ENCODE results near the gene FBXL4. TPM values are rescaled to one million over a fixed set of nuclear protein-coding genes. Genes with fewer than 3 reads are reported as not detected.
A peak's percentile ranks its signal among the peaks of the same experiment; 100 is the strongest.

The FBXL4 gene
- total RNA-seq, 2 experiments from 2014 or later = 16.4 to 17.5 TPM

DNA sequence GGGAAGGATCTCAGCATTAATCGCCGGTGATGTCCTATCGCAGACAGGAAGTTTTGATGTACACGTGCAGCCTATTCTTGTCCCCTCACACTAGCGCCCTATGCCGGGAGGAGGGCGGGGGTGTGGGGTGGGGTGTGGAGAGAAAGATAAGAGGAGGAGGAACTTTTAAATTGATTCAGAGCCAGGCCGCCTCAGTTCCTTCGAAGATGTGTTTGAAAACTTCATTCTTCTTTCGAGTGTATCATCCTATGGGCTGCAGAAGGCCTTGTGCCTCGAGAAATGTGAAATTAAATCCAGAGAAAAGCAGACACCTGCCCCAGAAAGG, 115.8 kb downstream of the FBXL4 start:
- intact Hi-C loops (cut with micrococcal nuclease) = loop anchor here (5.0 kb wide), 1 partner anchor 780 kb away; no protein-coding TSS in a partner anchor
- TF ChIP-seq, protein P1, sequence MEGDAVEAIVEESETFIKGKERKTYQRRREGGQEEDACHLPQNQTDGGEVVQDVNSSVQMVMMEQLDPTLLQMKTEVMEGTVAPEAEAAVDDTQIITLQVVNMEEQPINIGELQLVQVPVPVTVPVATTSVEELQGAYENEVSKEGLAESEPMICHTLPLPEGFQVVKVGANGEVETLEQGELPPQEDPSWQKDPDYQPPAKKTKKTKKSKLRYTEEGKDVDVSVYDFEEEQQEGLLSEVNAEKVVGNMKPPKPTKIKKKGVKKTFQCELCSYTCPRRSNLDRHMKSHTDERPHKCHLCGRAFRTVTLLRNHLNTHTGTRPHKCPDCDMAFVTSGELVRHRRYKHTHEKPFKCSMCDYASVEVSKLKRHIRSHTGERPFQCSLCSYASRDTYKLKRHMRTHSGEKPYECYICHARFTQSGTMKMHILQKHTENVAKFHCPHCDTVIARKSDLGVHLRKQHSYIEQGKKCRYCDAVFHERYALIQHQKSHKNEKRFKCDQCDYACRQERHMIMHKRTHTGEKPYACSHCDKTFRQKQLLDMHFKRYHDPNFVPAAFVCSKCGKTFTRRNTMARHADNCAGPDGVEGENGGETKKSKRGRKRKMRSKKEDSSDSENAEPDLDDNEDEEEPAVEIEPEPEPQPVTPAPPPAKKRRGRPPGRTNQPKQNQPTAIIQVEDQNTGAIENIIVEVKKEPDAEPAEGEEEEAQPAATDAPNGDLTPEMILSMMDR (IDR thresholded peaks at IDR 0.05) = no peak
- ATAC-seq (no peak), DNase-seq (no peak)
- ChIA-PET POLR2A (no interaction called here), CTCF (interaction anchor here (1.3 to 2.0 kb wide), 2 partner anchors 15 to 1335 kb away, joined by 4 read pairs; no protein-coding TSS in a partner anchor)
- H3K9me3 Mint-ChIP-seq = no peaks in the 10 kb centered on the region
- peak overlapping the region; percentile 18 for H3K4me3 Mint-ChIP-seq
- no peak overlapping the region for H3K27ac Mint-ChIP-seq
- peaks cover 44% of the 10 kb centered on the region for H3K4me1 Mint-ChIP-seq (ENCODE audit: low read depth)
- H3K27me3 Mint-ChIP-seq = peaks cover 79% of the 10 kb centered on the region
- H3K36me3 Mint-ChIP-seq (ENCODE audit: low read depth) = peaks cover 3% of the 10 kb centered on the region

DNA sequence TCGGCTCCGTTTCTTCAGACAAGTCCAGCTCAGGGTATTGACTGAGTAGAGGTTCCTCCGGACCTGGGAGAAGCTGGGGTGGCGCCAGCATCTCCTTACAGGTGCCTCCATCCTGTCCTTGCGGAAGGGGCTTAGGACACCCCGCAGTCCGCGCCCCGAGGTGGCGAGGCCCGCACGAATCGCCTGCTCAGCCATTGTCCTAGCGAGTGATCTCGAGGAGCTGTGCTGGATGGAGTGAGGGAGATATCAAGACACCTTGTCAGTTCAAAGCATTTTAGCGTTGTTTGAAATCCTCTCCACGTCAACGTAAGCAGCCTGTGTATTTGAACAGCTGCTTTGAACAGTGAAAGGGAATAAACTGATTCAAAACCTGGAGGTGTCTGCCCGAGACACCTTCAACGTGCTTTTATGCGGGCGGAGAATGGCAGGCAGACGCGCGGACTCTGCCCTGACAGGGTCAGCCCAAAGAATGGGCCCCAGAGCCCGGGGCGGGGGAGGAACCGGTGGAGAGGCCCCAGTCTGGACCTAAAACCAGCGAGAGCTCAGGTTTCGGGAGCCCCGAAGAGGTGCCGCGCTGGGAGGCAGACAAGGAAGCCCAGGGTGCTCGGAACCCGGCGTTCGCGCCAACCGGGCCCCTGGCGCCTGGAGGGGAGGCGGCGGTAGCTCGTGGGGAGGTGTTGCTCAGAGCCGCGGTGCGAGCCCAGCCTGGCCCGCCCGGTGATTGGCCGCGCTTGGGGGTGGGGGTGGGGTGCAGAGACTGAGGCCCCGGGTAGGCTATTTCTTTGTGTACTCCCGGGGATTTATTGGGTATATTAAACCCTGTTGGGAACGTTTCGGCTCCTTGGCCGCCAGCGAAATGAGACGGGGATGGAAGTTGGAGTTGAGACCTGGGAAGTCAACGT, 116.4 kb downstream of the FBXL4 start:
- H3K4me1 Mint-ChIP-seq (ENCODE audit: low read depth) = peaks cover 43% of the 10 kb centered on the region
- ChIA-PET CTCF (interaction anchor here (0.9 to 2.0 kb wide), 4 partner anchors 12 to 1334 kb away, joined by 3 to 6 read pairs (median 4); no protein-coding TSS in a partner anchor), POLR2A (interaction anchor here (1.4 kb wide), 1 partner anchor 12 kb away, joined by 3 read pairs; no protein-coding TSS in a partner anchor)

DNA sequence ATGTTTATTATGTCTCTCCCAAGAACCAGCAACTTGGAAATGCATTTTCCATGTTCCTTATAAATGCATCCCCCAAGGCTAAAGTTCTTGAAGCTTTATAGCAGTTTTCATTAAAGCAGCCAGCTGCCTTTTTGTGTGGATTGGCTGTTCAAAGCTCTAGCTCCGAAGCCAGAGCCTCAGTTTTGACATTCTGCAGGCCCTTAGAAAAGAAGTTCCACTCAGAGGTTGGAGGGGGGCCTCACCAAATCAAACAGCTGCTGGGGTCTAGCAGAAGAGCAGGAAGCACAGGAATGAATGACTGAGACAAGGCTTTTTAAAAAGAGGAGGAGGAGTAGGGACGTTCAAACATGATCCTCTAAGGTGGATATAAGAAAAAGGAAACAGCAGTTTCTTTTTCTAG, 117.6 kb downstream of the FBXL4 start:
- Mint-ChIP-seq H3K27me3 (peaks cover 82% of the 10 kb centered on the region), H3K4me3 (no peak overlapping the region), H3K36me3 (ENCODE audit: low read depth) (peaks cover 3% of the 10 kb centered on the region), H3K27ac (no peak overlapping the region), H3K9me3 (no peaks in the 10 kb centered on the region), H3K4me1 (ENCODE audit: low read depth) (peaks cover 43% of the 10 kb centered on the region)
- POLR2A ChIA-PET = interaction anchor here (1.4 kb wide), 1 partner anchor 13 kb away, joined by 3 read pairs; no protein-coding TSS in a partner anchor
- TF ChIP-seq, protein P1 (IDR thresholded peaks at IDR 0.05) = no peak
- intact Hi-C loops (cut with micrococcal nuclease) = loop anchor here (5.0 kb wide), 1 partner anchor 782 kb away; no protein-coding TSS in a partner anchor
- no peak for ATAC-seq
- DNase-seq = no peak
- CTCF ChIA-PET = interaction anchor here (1.6 kb wide), 1 partner anchor 15 kb away, joined by 6 read pairs; no protein-coding TSS in a partner anchor

More for the DNA sequence above, 116.4 kb downstream of the FBXL4 start:
- Mint-ChIP-seq H3K27ac (no peak overlapping the region), H3K36me3 (ENCODE audit: low read depth) (peaks cover 3% of the 10 kb centered on the region), H3K4me3 (peak overlapping the region; percentile 32), H3K27me3 (peaks cover 78% of the 10 kb centered on the region), H3K9me3 (no peaks in the 10 kb centered on the region)
- no peak for ATAC-seq
- intact Hi-C loops (cut with micrococcal nuclease) = loop anchor here (5.0 kb wide), 1 partner anchor 781 kb away; no protein-coding TSS in a partner anchor
- TF ChIP-seq, protein P1 (IDR thresholded peaks at IDR 0.05) = no peak
- DNase-seq = no peak

DNA sequence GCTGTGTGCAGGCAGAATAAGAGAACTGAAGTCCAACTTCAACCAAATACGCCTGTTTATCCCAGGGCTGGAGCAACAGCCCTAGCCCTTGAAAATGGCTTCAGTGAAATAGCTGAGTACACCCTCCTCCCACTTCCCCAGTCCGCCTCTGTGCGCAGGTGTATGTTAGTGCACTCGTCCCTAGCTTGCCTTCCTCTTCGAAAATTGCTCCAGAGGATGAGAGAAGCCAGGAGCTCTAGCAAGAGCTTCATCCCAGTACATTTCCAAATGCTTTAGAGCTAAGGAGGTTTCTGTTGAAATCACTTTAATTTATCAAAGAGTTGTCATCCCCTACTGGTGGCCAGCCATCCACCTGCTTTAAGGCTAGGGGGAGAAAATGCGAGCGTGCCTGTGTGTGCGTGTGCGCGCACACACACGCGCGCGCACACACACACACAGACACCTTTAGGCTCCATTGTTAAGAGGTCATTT, 118.8 kb downstream of the FBXL4 start:
- TF ChIP-seq, protein P1 (IDR thresholded peaks at IDR 0.05) = no peak
- Mint-ChIP-seq H3K27ac (no peak overlapping the region), H3K4me1 (ENCODE audit: low read depth) (peaks cover 49% of the 10 kb centered on the region), H3K27me3 (peaks cover 81% of the 10 kb centered on the region), H3K9me3 (no peaks in the 10 kb centered on the region), H3K4me3 (no peak overlapping the region), H3K36me3 (ENCODE audit: low read depth) (peaks cover 3% of the 10 kb centered on the region)
- DNase-seq (no peak), ATAC-seq (no peak)
- ChIA-PET CTCF (interaction anchor here (1.1 to 1.5 kb wide), 3 partner anchors 8 to 17 kb away, joined by 3 to 5 read pairs (median 4); no protein-coding TSS in a partner anchor), POLR2A (no interaction called here)
- intact Hi-C loops (cut with micrococcal nuclease) = no loop called here
